ENCODE results near the gene KBTBD3.

DNA sequence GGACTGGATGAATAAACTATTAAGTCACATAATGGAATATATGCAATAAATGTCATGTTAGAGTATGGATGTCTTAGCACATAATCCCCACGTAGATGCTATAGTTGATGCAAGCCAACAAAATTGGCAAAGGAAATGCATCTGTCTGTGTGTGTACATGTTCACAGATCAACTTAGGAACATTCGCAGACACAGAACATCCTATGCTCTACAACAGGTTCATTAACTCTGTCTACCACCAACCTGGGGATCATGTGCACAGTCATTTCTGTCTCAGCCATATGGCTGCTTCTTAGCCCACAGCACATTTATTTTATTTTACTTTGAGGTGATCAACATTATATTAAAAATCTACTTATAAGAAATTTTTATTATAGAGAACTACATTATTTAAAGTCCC is 60.1 kb downstream of the KBTBD3 start:
- TF ChIP-seq, protein P1, sequence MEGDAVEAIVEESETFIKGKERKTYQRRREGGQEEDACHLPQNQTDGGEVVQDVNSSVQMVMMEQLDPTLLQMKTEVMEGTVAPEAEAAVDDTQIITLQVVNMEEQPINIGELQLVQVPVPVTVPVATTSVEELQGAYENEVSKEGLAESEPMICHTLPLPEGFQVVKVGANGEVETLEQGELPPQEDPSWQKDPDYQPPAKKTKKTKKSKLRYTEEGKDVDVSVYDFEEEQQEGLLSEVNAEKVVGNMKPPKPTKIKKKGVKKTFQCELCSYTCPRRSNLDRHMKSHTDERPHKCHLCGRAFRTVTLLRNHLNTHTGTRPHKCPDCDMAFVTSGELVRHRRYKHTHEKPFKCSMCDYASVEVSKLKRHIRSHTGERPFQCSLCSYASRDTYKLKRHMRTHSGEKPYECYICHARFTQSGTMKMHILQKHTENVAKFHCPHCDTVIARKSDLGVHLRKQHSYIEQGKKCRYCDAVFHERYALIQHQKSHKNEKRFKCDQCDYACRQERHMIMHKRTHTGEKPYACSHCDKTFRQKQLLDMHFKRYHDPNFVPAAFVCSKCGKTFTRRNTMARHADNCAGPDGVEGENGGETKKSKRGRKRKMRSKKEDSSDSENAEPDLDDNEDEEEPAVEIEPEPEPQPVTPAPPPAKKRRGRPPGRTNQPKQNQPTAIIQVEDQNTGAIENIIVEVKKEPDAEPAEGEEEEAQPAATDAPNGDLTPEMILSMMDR (IDR thresholded peaks at IDR 0.05; ENCODE audit: low read length): no peak
- TF ChIP-seq EZH2 (IDR thresholded peaks at IDR 0.05; ENCODE audit: borderline replicate concordance, low read length): no peak

Measured in OCI-LY1 (cell line).